ENCODE measurements around the gene SLC22A3. TPM values are rescaled to one million over a fixed set of nuclear protein-coding genes. Genes with fewer than 3 reads are reported as not detected.

The SLC22A3 gene
- total RNA-seq, 4 donors from 2014 or later: 49.5 to 75.4 (median 58.2) TPM

DNA sequence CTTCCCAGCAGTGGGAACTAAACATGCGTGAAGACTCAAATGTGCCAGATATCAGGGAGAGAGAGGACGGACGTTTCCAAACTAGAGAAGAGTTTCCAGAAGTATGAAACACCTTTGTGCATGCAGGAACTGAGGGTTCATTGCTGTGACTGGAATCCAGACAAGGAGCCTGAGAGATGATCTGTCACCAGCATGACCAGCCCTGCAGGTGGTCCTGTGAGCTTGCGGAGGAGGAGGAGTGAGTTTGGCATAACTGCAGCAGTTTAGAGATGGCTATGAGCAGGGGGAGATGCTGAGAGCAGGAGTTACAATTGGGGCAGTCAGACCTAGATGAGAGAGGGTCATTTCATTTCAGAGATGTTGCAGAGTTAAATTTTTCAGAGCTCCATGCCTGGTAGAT lies 89.6 kb downstream of the SLC22A3 start:
- Histone ChIP-seq H3K36me3 (no peaks in the 10 kb centered on the region), H3K9me3 (no peaks in the 10 kb centered on the region), H3K27me3 (no peaks in the 10 kb centered on the region), H3K4me3 (no peak overlapping the region), H3K4me1 (no peaks in the 10 kb centered on the region), H3K27ac (no peak overlapping the region)
- in situ Hi-C loops (cut with MboI; ENCODE audit: low sequenced_read_pairs in 4 of 4) (loop anchor here in 1 of 4 donors (25.0 kb wide), 1 partner anchor 300 kb away; no protein-coding TSS in a partner anchor), intact Hi-C loops (cut with DNase I; ENCODE audit: low total_unique reads) (no loop called here)
- TF ChIP-seq POLR2A (IDR thresholded peaks at IDR 0.05): no peak
- TF ChIP-seq, protein P1, sequence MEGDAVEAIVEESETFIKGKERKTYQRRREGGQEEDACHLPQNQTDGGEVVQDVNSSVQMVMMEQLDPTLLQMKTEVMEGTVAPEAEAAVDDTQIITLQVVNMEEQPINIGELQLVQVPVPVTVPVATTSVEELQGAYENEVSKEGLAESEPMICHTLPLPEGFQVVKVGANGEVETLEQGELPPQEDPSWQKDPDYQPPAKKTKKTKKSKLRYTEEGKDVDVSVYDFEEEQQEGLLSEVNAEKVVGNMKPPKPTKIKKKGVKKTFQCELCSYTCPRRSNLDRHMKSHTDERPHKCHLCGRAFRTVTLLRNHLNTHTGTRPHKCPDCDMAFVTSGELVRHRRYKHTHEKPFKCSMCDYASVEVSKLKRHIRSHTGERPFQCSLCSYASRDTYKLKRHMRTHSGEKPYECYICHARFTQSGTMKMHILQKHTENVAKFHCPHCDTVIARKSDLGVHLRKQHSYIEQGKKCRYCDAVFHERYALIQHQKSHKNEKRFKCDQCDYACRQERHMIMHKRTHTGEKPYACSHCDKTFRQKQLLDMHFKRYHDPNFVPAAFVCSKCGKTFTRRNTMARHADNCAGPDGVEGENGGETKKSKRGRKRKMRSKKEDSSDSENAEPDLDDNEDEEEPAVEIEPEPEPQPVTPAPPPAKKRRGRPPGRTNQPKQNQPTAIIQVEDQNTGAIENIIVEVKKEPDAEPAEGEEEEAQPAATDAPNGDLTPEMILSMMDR (IDR thresholded peaks at IDR 0.05 in 4 of 5, conservative IDR thresholded peaks at IDR 0.05 in 1 of 5): no peak
- ATAC-seq: no peak
- no peak for DNase-seq

DNA sequence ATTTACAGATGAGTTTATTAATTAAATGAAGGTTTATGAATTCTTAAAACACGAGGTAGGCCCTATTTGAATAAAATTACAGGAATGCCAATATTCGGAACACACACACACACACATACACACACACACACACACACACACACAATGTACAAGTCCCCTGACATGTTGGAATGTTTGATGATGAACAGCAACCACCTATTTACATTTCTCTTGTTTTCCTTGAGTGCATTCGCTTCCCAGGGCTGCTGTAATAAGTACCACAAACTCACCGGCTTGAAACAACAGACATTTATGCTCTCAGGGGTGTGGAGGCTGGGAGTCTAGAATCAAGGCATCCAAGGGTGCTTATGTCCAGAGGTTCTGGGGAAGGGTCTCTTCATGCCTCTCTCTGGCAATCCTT lies 90.3 kb downstream of the SLC22A3 start:
- Histone ChIP-seq H3K4me1 (no peaks in the 10 kb centered on the region), H3K4me3 (no peak overlapping the region), H3K27ac (no peak overlapping the region), H3K36me3 (no peaks in the 10 kb centered on the region), H3K27me3 (no peaks in the 10 kb centered on the region), H3K9me3 (no peaks in the 10 kb centered on the region)
- no peak for TF ChIP-seq POLR2A (IDR thresholded peaks at IDR 0.05)
- TF ChIP-seq, protein P1 (IDR thresholded peaks at IDR 0.05 in 4 of 5, conservative IDR thresholded peaks at IDR 0.05 in 1 of 5): no peak
- in situ Hi-C loops (cut with MboI; ENCODE audit: low sequenced_read_pairs in 4 of 4): loop anchor here in 1 of 4 donors (25.0 kb wide), 1 partner anchor 301 kb away; no protein-coding TSS in a partner anchor
- intact Hi-C loops (cut with DNase I; ENCODE audit: low total_unique reads): no loop called here
- ATAC-seq: no peak
- DNase-seq: no peak

- in situ Hi-C loops (cut with MboI; ENCODE audit: low sequenced_read_pairs in 4 of 4): loop anchor here in 1 of 4 donors (25.0 kb wide), 1 partner anchor 302 kb away; no protein-coding TSS in a partner anchor
- TF ChIP-seq, protein P1 (IDR thresholded peaks at IDR 0.05 in 4 of 5, conservative IDR thresholded peaks at IDR 0.05 in 1 of 5): no peak
- TF ChIP-seq POLR2A (IDR thresholded peaks at IDR 0.05): no peak
- Histone ChIP-seq H3K27ac (peak overlapping the region in 1 of 4 donors; percentile 41), H3K9me3 (no peaks in the 10 kb centered on the region), H3K4me3 (no peak overlapping the region), H3K4me1 (no peaks in the 10 kb centered on the region), H3K36me3 (no peaks in the 10 kb centered on the region), H3K27me3 (no peaks in the 10 kb centered on the region)
- intact Hi-C loops (cut with DNase I; ENCODE audit: low total_unique reads): no loop called here
- peak; percentile 26 to 30 for ATAC-seq
- DNase-seq: no peak
Observed at GRCh38 chr6:160439751-160440150, 91.6 kb downstream of the SLC22A3 start.

DNA sequence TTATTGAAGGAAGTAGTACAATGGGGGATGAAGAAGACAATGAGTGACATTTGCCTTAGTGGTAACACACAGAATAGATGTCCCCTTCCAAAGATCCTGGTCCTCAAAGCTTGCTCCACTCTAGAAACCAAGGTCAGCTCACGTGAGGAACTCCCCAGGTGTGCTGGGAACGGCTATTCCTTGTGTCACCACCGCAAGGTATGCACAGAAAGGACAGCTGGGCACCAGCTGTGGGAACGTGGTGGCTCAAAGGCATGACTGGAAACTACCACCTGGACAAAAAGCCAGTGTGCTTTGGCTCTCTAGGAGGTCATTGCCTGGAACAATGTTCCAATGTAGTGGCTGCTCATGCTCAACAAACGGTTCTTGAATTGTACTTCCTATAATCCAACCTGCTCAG lies 94.0 kb downstream of the SLC22A3 start:
- H3K27ac ChIP-seq: no peak overlapping the region
- DNase-seq (no peak), ATAC-seq (no peak)
- no peaks in the 10 kb centered on the region for H3K9me3 ChIP-seq
- in situ Hi-C loops (cut with MboI; ENCODE audit: low sequenced_read_pairs in 4 of 4) (loop anchor here in 1 of 4 donors (25.0 kb wide), 1 partner anchor 305 kb away; no protein-coding TSS in a partner anchor), intact Hi-C loops (cut with DNase I; ENCODE audit: low total_unique reads) (no loop called here)
- no peak overlapping the region for H3K4me3 ChIP-seq
- H3K36me3 ChIP-seq: peaks cover 0 to 3% of the 10 kb centered on the region in 2 donors
- H3K4me1 ChIP-seq: no peaks in the 10 kb centered on the region
- TF ChIP-seq POLR2A (IDR thresholded peaks at IDR 0.05): no peak
- TF ChIP-seq, protein P1 (IDR thresholded peaks at IDR 0.05 in 4 of 5, conservative IDR thresholded peaks at IDR 0.05 in 1 of 5): no peak
- H3K27me3 ChIP-seq: no peaks in the 10 kb centered on the region

- intact Hi-C loops (cut with DNase I; ENCODE audit: low total_unique reads): no loop called here
- DNase-seq: no peak
- H3K27me3 ChIP-seq: no peaks in the 10 kb centered on the region
- H3K4me3 ChIP-seq: no peak overlapping the region
- no peak for ATAC-seq
- H3K36me3 ChIP-seq: peaks cover 0 to 3% of the 10 kb centered on the region in 2 donors
- no peaks in the 10 kb centered on the region for H3K9me3 ChIP-seq
- no peak overlapping the region for H3K27ac ChIP-seq
- no peak for TF ChIP-seq POLR2A (IDR thresholded peaks at IDR 0.05)
- TF ChIP-seq, protein P1 (IDR thresholded peaks at IDR 0.05 in 4 of 5, conservative IDR thresholded peaks at IDR 0.05 in 1 of 5): no peak
- H3K4me1 ChIP-seq: no peaks in the 10 kb centered on the region
- in situ Hi-C loops (cut with MboI; ENCODE audit: low sequenced_read_pairs in 4 of 4): loop anchor here in 1 of 4 donors (25.0 kb wide), 1 partner anchor 308 kb away; no protein-coding TSS in a partner anchor
Observed at GRCh38 chr6:160445130-160445529, 97.0 kb downstream of the SLC22A3 start.
